Middle frontal gyrus (tissue), 1 donor: ENCODE results near the gene C2orf49.
"Not testable (repeated sequence)": the region's sequence is repeated elsewhere in the genome, so short reads cannot be mapped to it uniquely, and the experiment has no call there.

Experiments
- DNase-seq: peaks from one replicate; pipeline ENCODE4 v3.0.0-alpha.2; 2015; ENCODE audit warnings: low spot score; ENCODE audit errors: extremely low spot score

The C2orf49 gene

GRCh38 chr2:105321875-105322646 is 15.3 kb upstream of the C2orf49 start:
- DNase-seq: no peak

GRCh38 chr2:105323111-105323510 is 14.2 kb upstream of the C2orf49 start:
- no peak for DNase-seq

GRCh38 chr2:105324101-105324500 is 13.2 kb upstream of the C2orf49 start:
- DNase-seq: no peak

GRCh38 chr2:105324732-105325131 is 12.6 kb upstream of the C2orf49 start:
- DNase-seq: no peak

GRCh38 chr2:105325389-105325963 is 11.9 kb upstream of the C2orf49 start:
- no peak for DNase-seq

GRCh38 chr2:105327271-105327670 is 10.1 kb upstream of the C2orf49 start:
- DNase-seq: not testable (repeated sequence)

- DNase-seq: no peak
Observed at GRCh38 chr2:105327690-105328089, 9.7 kb upstream of the C2orf49 start.

- no peak for DNase-seq
Observed at GRCh38 chr2:105328281-105329196, 8.8 kb upstream of the C2orf49 start.

- DNase-seq: no peak
Observed at GRCh38 chr2:105329197-105329554, 8.2 kb upstream of the C2orf49 start.

- DNase-seq: peak; percentile 37
Observed at GRCh38 chr2:105329561-105330495, 7.5 kb upstream of the C2orf49 start, which contains the start of gene TGFBRAP1. Gene TGFBRAP1, minus strand, starts transcription at chr2:105329735. Its CDS starts 21,434 bp downstream, at chr2:105308301.

GRCh38 chr2:105330681-105331375 is 6.5 kb upstream of the C2orf49 start:
- DNase-seq: no peak

GRCh38 chr2:105334211-105334610 is 3.1 kb upstream of the C2orf49 start:
- no peak for DNase-seq

- DNase-seq: no peak
Observed at GRCh38 chr2:105335469-105335868, 1.9 kb upstream of the C2orf49 start.

GRCh38 chr2:105336786-105337121 is 586 bp upstream of the C2orf49 start:
- DNase-seq: no peak

- DNase-seq: no peak
Observed at GRCh38 chr2:105338020-105338385, 663 bp downstream of the C2orf49 start.

- no peak for DNase-seq
Observed at GRCh38 chr2:105339414-105339813, 2.1 kb downstream of the C2orf49 start.

- no peak for DNase-seq
Observed at GRCh38 chr2:105344704-105345345, 7.5 kb downstream of the C2orf49 start.

- no peak for DNase-seq
Observed at GRCh38 chr2:105357122-105357521, 19.8 kb downstream of the C2orf49 start.

- DNase-seq: no peak
Observed at GRCh38 chr2:105358593-105358992, 21.3 kb downstream of the C2orf49 start.
